Choroid plexus epithelial cell (primary cell): Measurements from ENCODE around the gene TCFL5.
A peak's percentile ranks its signal among the peaks of the same experiment; 100 is the strongest.

Source experiments
- DNase-seq: peaks from one replicate; pipeline ENCODE4 v3.0.0-alpha.2; 2010; ENCODE audit warnings: low read depth
- H3K4me3 ChIP-seq: 2 replicates; pipeline ENCODE4 v1.5.1; 2011; ENCODE audit warnings: low read depth, mild to moderate bottlenecking, control low read depth, low read length, moderate library complexity
- CTCF ChIP-seq: conservative IDR thresholded peaks from 2 replicates; pipeline ENCODE4 v1.5.1; 2011; ENCODE audit warnings: low read depth, mild to moderate bottlenecking, control low read depth, inconsistent platforms, low read length, moderate library complexity

The TCFL5 gene

GRCh38 chr20:62816884-62817873, 44.4 kb downstream of the TCFL5 start, which contains the start of gene COL9A3:
Gene COL9A3, plus strand, starts transcription at chr20:62817050. Its CDS starts 15 bp downstream, at chr20:62817065.
- H3K4me3 ChIP-seq: peak within 1 kb of the TSS; percentile 18
- no peak for DNase-seq
- TF ChIP-seq CTCF: no peak

- peak overlapping the region; percentile 18 for H3K4me3 ChIP-seq
- TF ChIP-seq CTCF: no peak
- DNase-seq: no peak
Measured at GRCh38 chr20:62816031-62816883, 45.4 kb downstream of the TCFL5 start.

- no peak for TF ChIP-seq CTCF
- peak; percentile 54 for DNase-seq
- no peak overlapping the region for H3K4me3 ChIP-seq
Measured at GRCh38 chr20:62815066-62815991, 46.3 kb downstream of the TCFL5 start.

GRCh38 chr20:62814709-62815065, 46.9 kb downstream of the TCFL5 start:
- no peak for DNase-seq
- no peak overlapping the region for H3K4me3 ChIP-seq
- no peak for TF ChIP-seq CTCF

- no peak for DNase-seq
- H3K4me3 ChIP-seq: no peak overlapping the region
- TF ChIP-seq CTCF: no peak
Measured at GRCh38 chr20:62814060-62814708, 47.4 kb downstream of the TCFL5 start.

GRCh38 chr20:62813588-62813987, 48.0 kb downstream of the TCFL5 start:
- no peak for DNase-seq
- no peak overlapping the region for H3K4me3 ChIP-seq
- no peak for TF ChIP-seq CTCF
